Measurements from ENCODE around the gene OXER1. TPM values are rescaled to one million over a fixed set of nuclear protein-coding genes. Genes with fewer than 3 reads are reported as not detected.
A peak's percentile ranks its signal among the peaks of the same experiment; 100 is the strongest.

OXER1 gene
- total and polyA plus RNA-seq, 9 donors, result 0.37 to 7.8 (median 5.8) TPM

- Histone ChIP-seq H3K27ac (no peak overlapping the region), H3K27me3 (no peaks in the 10 kb centered on the region), H3K4me1 (ENCODE audit: insufficient read depth) (no peaks in the 10 kb centered on the region), H3K9me3 (no peaks in the 10 kb centered on the region), H3K36me3 (no peaks in the 10 kb centered on the region), H3K4me3 (no peak overlapping the region)
- intact Hi-C loops (cut with DNase I), result no loop called here
- peak in 1 of 5 donors; percentile 9 for DNase-seq
- WGBS, 3 donors, result 66 to 77% (median 67%) methylated on average over 6 to 7 of the region's 7 CpGs
- TF ChIP-seq EP300 (IDR thresholded peaks at IDR 0.05), result no peak
- TF ChIP-seq CTCF (IDR thresholded peaks at IDR 0.05), result no peak
These were observed 20.4 kb upstream of the OXER1 start for GRCh38 chr2:42784204-42784880.

GRCh38 chr2:42783511-42783910 lies 19.6 kb upstream of the OXER1 start:
- no peak for TF ChIP-seq POLR2A (IDR thresholded peaks at IDR 0.05)
- TF ChIP-seq CTCF (IDR thresholded peaks at IDR 0.05), result no peak
- no peak for TF ChIP-seq EP300 (IDR thresholded peaks at IDR 0.05)
- DNase-seq, result peak in 1 of 5 donors; percentile 13
- H3K4me1 ChIP-seq (ENCODE audit: insufficient read depth), result no peaks in the 10 kb centered on the region
- H3K9me3 ChIP-seq, result no peaks in the 10 kb centered on the region
- 84 to 92% (median 84%) methylated on average over 9 of the region's 9 CpGs for WGBS, 3 donors
- no peak overlapping the region for H3K27ac ChIP-seq
- intact Hi-C loops (cut with DNase I), result no loop called here
- no peaks in the 10 kb centered on the region for H3K36me3 ChIP-seq
- H3K4me3 ChIP-seq, result no peak overlapping the region
- no peaks in the 10 kb centered on the region for H3K27me3 ChIP-seq

GRCh38 chr2:42781181-42781580 lies 17.2 kb upstream of the OXER1 start:
- Histone ChIP-seq H3K27ac (no peak overlapping the region), H3K4me3 (no peak overlapping the region), H3K27me3 (no peaks in the 10 kb centered on the region), H3K9me3 (no peaks in the 10 kb centered on the region), H3K4me1 (ENCODE audit: insufficient read depth) (no peaks in the 10 kb centered on the region), H3K36me3 (no peaks in the 10 kb centered on the region)
- intact Hi-C loops (cut with DNase I), result no loop called here
- 92 to 100% (median 94%) methylated on average over 1 of the region's 1 CpG for WGBS, 3 donors
- no peak for TF ChIP-seq EP300 (IDR thresholded peaks at IDR 0.05)
- no peak for TF ChIP-seq CTCF (IDR thresholded peaks at IDR 0.05)
- TF ChIP-seq POLR2A (IDR thresholded peaks at IDR 0.05), result no peak
- no peak for DNase-seq

- Histone ChIP-seq H3K4me3 (no peak overlapping the region), H3K36me3 (no peaks in the 10 kb centered on the region), H3K27ac (no peak overlapping the region), H3K9me3 (no peaks in the 10 kb centered on the region), H3K27me3 (no peaks in the 10 kb centered on the region), H3K4me1 (ENCODE audit: insufficient read depth) (no peaks in the 10 kb centered on the region)
- 86 to 96% (median 88%) methylated on average over 3 of the region's 3 CpGs for WGBS, 3 donors
- intact Hi-C loops (cut with DNase I), result no loop called here
- TF ChIP-seq POLR2A (IDR thresholded peaks at IDR 0.05) (no peak), CTCF (IDR thresholded peaks at IDR 0.05) (no peak), EP300 (IDR thresholded peaks at IDR 0.05) (no peak)
- peak in 1 of 5 donors; percentile 1 for DNase-seq
These were observed 14.2 kb upstream of the OXER1 start for GRCh38 chr2:42777883-42778805.
